ENCODE results near the gene MLLT10. TPM values are rescaled to one million over a fixed set of nuclear protein-coding genes. Genes with fewer than 3 reads are reported as not detected.
"Not testable (repeated sequence)": the region's sequence is repeated elsewhere in the genome, so short reads cannot be mapped to it uniquely, and the experiment has no call there.

The MLLT10 gene
- total RNA-seq, 1 experiment from 2014 or later: 83.6 TPM

- Histone ChIP-seq H3K27ac (ENCODE audit: low read length) (no peak overlapping the region), H3K79me2 (ENCODE audit: low read length) (peaks cover 85% of the 10 kb centered on the region), H3K36me3 (ENCODE audit: insufficient read depth, low read length) (peaks cover 2% of the 10 kb centered on the region; the same call in 1 of the 2 replicates), H2AFZ (ENCODE audit: low read length) (no peak overlapping the region), H3K9ac (ENCODE audit: low read length) (no peak overlapping the region), H3K9me2 (replicated peaks; ENCODE audit: insufficient read depth, low read length) (no peaks in the 10 kb centered on the region), H4K20me1 (ENCODE audit: insufficient read depth, low read depth, low read length) (no peaks in the 10 kb centered on the region), H3K4me3 (ENCODE audit: low read length) (no peak overlapping the region), H3K4me1 (ENCODE audit: low read length) (peaks cover 22% of the 10 kb centered on the region), H3K4me2 (ENCODE audit: low read depth, low read length, poor library complexity, severe bottlenecking) (no peak overlapping the region), H3K9me3 (ENCODE audit: low read length) (no peaks in the 10 kb centered on the region; the same call in 1 of the 2 replicates), H3K27me3 (ENCODE audit: low read length) (no peaks in the 10 kb centered on the region)
- DNase-seq: no peak
These were observed 171.8 kb downstream of the MLLT10 start for GRCh38 chr10:21705828-21706176.

- no peak overlapping the region for H3K9ac ChIP-seq (ENCODE audit: low read length)
- H3K27ac ChIP-seq (ENCODE audit: low read length): no peak overlapping the region
- H4K20me1 ChIP-seq (ENCODE audit: insufficient read depth, low read depth, low read length): no peaks in the 10 kb centered on the region
- H3K27me3 ChIP-seq (ENCODE audit: low read length): no peaks in the 10 kb centered on the region
- no peak overlapping the region for H2AFZ ChIP-seq (ENCODE audit: low read length)
- H3K4me3 ChIP-seq (ENCODE audit: low read length): no peak overlapping the region
- peaks cover 76% of the 10 kb centered on the region for H3K79me2 ChIP-seq (ENCODE audit: low read length)
- H3K4me1 ChIP-seq (ENCODE audit: low read length): peaks cover 15% of the 10 kb centered on the region
- H3K36me3 ChIP-seq (ENCODE audit: insufficient read depth, low read length): no peaks in the 10 kb centered on the region
- H3K9me2 ChIP-seq (replicated peaks; ENCODE audit: insufficient read depth, low read length): no peaks in the 10 kb centered on the region
- no peak for DNase-seq
- H3K4me2 ChIP-seq (ENCODE audit: low read depth, low read length, poor library complexity, severe bottlenecking): no peak overlapping the region
- no peaks in the 10 kb centered on the region for H3K9me3 ChIP-seq (ENCODE audit: low read length)
These were observed 173.5 kb downstream of the MLLT10 start for GRCh38 chr10:21707498-21707897.

GRCh38 chr10:21712975-21713374, 178.9 kb downstream of the MLLT10 start:
- no peak for DNase-seq
- Histone ChIP-seq H4K20me1 (ENCODE audit: insufficient read depth, low read depth, low read length) (no peaks in the 10 kb centered on the region), H2AFZ (ENCODE audit: low read length) (no peak overlapping the region), H3K36me3 (ENCODE audit: insufficient read depth, low read length) (peaks cover 9% of the 10 kb centered on the region; the same call in 1 of the 2 replicates), H3K9me2 (replicated peaks; ENCODE audit: insufficient read depth, low read length) (no peaks in the 10 kb centered on the region), H3K4me1 (ENCODE audit: low read length) (peaks cover 10% of the 10 kb centered on the region), H3K27ac (ENCODE audit: low read length) (no peak overlapping the region), H3K27me3 (ENCODE audit: low read length) (no peaks in the 10 kb centered on the region), H3K9ac (ENCODE audit: low read length) (no peak overlapping the region), H3K4me2 (ENCODE audit: low read depth, low read length, poor library complexity, severe bottlenecking) (no peak overlapping the region), H3K79me2 (ENCODE audit: low read length) (peaks cover 38% of the 10 kb centered on the region), H3K4me3 (ENCODE audit: low read length) (no peak overlapping the region), H3K9me3 (ENCODE audit: low read length) (no peaks in the 10 kb centered on the region)

GRCh38 chr10:21715531-21716195, 181.6 kb downstream of the MLLT10 start:
- H3K4me1 ChIP-seq (ENCODE audit: low read length): peaks cover 2% of the 10 kb centered on the region; the same call in 1 of the 2 replicates
- H3K79me2 ChIP-seq (ENCODE audit: low read length): peaks cover 34% of the 10 kb centered on the region
- H3K27ac ChIP-seq (ENCODE audit: low read length): no peak overlapping the region
- H3K4me2 ChIP-seq (ENCODE audit: low read depth, low read length, poor library complexity, severe bottlenecking): no peak overlapping the region
- H3K9me2 ChIP-seq (replicated peaks; ENCODE audit: insufficient read depth, low read length): no peaks in the 10 kb centered on the region
- no peak overlapping the region for H3K4me3 ChIP-seq (ENCODE audit: low read length)
- peaks cover 9% of the 10 kb centered on the region; the same call in 1 of the 2 replicates for H3K36me3 ChIP-seq (ENCODE audit: insufficient read depth, low read length)
- H3K27me3 ChIP-seq (ENCODE audit: low read length): no peaks in the 10 kb centered on the region
- no peak overlapping the region for H2AFZ ChIP-seq (ENCODE audit: low read length)
- no peak for DNase-seq
- H3K9me3 ChIP-seq (ENCODE audit: low read length): no peaks in the 10 kb centered on the region
- no peak overlapping the region for H3K9ac ChIP-seq (ENCODE audit: low read length)
- no peaks in the 10 kb centered on the region for H4K20me1 ChIP-seq (ENCODE audit: insufficient read depth, low read depth, low read length)

DNA sequence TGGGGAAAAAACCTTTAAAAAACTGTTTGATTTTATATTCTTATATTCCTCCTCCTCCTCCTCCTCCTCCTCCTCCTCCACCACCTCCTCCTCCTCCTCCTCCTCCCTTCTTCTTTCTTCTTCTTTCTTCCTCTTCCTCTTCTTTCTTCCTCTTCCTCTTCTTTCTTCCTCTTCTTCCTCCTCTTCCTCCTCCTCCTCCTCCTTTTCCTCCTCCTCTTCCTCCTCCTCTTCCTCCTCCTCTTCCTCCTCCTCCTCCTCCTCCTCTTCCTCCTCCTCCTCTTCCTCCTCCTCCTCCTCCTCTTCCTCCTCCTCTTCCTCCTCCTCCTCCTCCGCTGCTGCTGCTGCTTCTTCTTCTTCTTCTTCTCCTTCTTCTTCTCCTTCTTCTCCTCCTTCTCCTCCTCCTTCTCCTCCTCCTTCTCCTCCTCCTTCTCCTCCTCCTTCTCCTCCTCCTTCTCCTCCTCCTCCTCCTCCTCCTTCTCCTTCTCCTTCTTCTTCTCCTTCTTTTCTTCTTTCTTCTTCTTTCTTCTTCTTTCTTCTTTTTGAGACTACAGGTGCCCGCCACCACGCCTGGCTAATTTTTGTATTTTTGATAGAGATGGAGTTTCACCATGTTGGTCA, 183.5 kb downstream of the MLLT10 start:
- not testable (repeated sequence) for H3K9me3 ChIP-seq (ENCODE audit: low read length); H3K27me3 ChIP-seq (ENCODE audit: low read length); H3K9ac ChIP-seq (ENCODE audit: low read length); H3K4me3 ChIP-seq (ENCODE audit: low read length); H3K27ac ChIP-seq (ENCODE audit: low read length); H3K9me2 ChIP-seq (replicated peaks; ENCODE audit: insufficient read depth, low read length); H4K20me1 ChIP-seq (ENCODE audit: insufficient read depth, low read depth, low read length); H3K4me1 ChIP-seq (ENCODE audit: low read length); H2AFZ ChIP-seq (ENCODE audit: low read length); H3K4me2 ChIP-seq (ENCODE audit: low read depth, low read length, poor library complexity, severe bottlenecking); H3K36me3 ChIP-seq (ENCODE audit: insufficient read depth, low read length); DNase-seq
- peaks cover 31% of the 10 kb centered on the region for H3K79me2 ChIP-seq (ENCODE audit: low read length)

DNA sequence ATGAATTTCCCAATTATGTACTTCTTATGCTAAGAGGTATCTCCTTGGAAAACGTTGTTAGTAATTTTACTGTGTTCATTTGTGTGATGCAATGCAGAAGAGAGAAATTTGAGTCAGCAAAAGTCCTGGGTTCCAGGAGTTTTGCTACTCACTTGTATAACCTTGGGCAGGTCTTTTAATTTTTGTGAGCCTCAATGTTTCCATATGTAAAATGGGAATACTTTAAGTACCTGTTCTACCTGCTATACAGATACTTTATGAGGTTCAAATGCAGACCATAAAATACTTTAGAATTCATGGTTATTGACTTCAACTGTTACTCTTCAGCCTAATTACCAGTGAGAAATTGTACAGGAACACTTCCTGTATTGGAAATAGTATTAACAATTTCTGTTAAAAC, 185.5 kb downstream of the MLLT10 start:
- no peak overlapping the region for H3K4me2 ChIP-seq (ENCODE audit: low read depth, low read length, poor library complexity, severe bottlenecking)
- no peak overlapping the region for H2AFZ ChIP-seq (ENCODE audit: low read length)
- H3K27ac ChIP-seq (ENCODE audit: low read length): no peak overlapping the region
- no peaks in the 10 kb centered on the region for H3K27me3 ChIP-seq (ENCODE audit: low read length)
- H3K79me2 ChIP-seq (ENCODE audit: low read length): peaks cover 39% of the 10 kb centered on the region
- peaks cover 20% of the 10 kb centered on the region for H3K4me1 ChIP-seq (ENCODE audit: low read length)
- H3K9me2 ChIP-seq (replicated peaks; ENCODE audit: insufficient read depth, low read length): no peaks in the 10 kb centered on the region
- no peak overlapping the region for H3K9ac ChIP-seq (ENCODE audit: low read length)
- no peaks in the 10 kb centered on the region for H4K20me1 ChIP-seq (ENCODE audit: insufficient read depth, low read depth, low read length)
- H3K36me3 ChIP-seq (ENCODE audit: insufficient read depth, low read length): 0 out of 2 replicates have a peak, but pooled peaks cover 5% of the 10 kb centered on the region
- no peak for DNase-seq
- H3K4me3 ChIP-seq (ENCODE audit: low read length): no peak overlapping the region
- no peaks in the 10 kb centered on the region for H3K9me3 ChIP-seq (ENCODE audit: low read length)

GRCh38 chr10:21720090-21720489, 186.1 kb downstream of the MLLT10 start:
- Histone ChIP-seq H3K27ac (ENCODE audit: low read length) (no peak overlapping the region), H3K27me3 (ENCODE audit: low read length) (no peaks in the 10 kb centered on the region), H3K4me1 (ENCODE audit: low read length) (peaks cover 26% of the 10 kb centered on the region), H4K20me1 (ENCODE audit: insufficient read depth, low read depth, low read length) (no peaks in the 10 kb centered on the region), H3K4me3 (ENCODE audit: low read length) (no peak overlapping the region), H3K9ac (ENCODE audit: low read length) (no peak overlapping the region), H3K9me3 (ENCODE audit: low read length) (no peaks in the 10 kb centered on the region), H3K36me3 (ENCODE audit: insufficient read depth, low read length) (0 out of 2 replicates have a peak, but pooled peaks cover 3% of the 10 kb centered on the region), H3K79me2 (ENCODE audit: low read length) (peaks cover 39% of the 10 kb centered on the region), H3K9me2 (replicated peaks; ENCODE audit: insufficient read depth, low read length) (no peaks in the 10 kb centered on the region), H2AFZ (ENCODE audit: low read length) (no peak overlapping the region), H3K4me2 (ENCODE audit: low read depth, low read length, poor library complexity, severe bottlenecking) (no peak overlapping the region)
- DNase-seq: no peak

GRCh38 chr10:21721000-21721665, 187.1 kb downstream of the MLLT10 start:
- Histone ChIP-seq H3K9ac (ENCODE audit: low read length) (no peak overlapping the region), H3K4me3 (ENCODE audit: low read length) (no peak overlapping the region), H3K4me2 (ENCODE audit: low read depth, low read length, poor library complexity, severe bottlenecking) (no peak overlapping the region), H4K20me1 (ENCODE audit: insufficient read depth, low read depth, low read length) (no peaks in the 10 kb centered on the region), H3K79me2 (ENCODE audit: low read length) (peaks cover 34% of the 10 kb centered on the region), H3K36me3 (ENCODE audit: insufficient read depth, low read length) (no peaks in the 10 kb centered on the region), H3K27ac (ENCODE audit: low read length) (no peak overlapping the region), H2AFZ (ENCODE audit: low read length) (no peak overlapping the region), H3K27me3 (ENCODE audit: low read length) (no peaks in the 10 kb centered on the region), H3K9me3 (ENCODE audit: low read length) (no peaks in the 10 kb centered on the region), H3K4me1 (ENCODE audit: low read length) (peaks cover 30% of the 10 kb centered on the region), H3K9me2 (replicated peaks; ENCODE audit: insufficient read depth, low read length) (no peaks in the 10 kb centered on the region)
- no peak for DNase-seq

All from Karpas-422 (cell line).